ACHN (cell line): Measurements from ENCODE around the gene PCK1.

Experiments
- DNase-seq: peaks from one replicate; pipeline ENCODE4 v3.0.0-alpha.2; 2015
- in situ Hi-C: cut with HindIII; loops from 2 replicates; pipeline ENCODE4 v1.10.0; 2017; ENCODE audit warnings: low sequenced_read_pairs, low pct_ligation_motif_present, low pct_unique_long_range_greater_than_20kb

The PCK1 gene

DNA sequence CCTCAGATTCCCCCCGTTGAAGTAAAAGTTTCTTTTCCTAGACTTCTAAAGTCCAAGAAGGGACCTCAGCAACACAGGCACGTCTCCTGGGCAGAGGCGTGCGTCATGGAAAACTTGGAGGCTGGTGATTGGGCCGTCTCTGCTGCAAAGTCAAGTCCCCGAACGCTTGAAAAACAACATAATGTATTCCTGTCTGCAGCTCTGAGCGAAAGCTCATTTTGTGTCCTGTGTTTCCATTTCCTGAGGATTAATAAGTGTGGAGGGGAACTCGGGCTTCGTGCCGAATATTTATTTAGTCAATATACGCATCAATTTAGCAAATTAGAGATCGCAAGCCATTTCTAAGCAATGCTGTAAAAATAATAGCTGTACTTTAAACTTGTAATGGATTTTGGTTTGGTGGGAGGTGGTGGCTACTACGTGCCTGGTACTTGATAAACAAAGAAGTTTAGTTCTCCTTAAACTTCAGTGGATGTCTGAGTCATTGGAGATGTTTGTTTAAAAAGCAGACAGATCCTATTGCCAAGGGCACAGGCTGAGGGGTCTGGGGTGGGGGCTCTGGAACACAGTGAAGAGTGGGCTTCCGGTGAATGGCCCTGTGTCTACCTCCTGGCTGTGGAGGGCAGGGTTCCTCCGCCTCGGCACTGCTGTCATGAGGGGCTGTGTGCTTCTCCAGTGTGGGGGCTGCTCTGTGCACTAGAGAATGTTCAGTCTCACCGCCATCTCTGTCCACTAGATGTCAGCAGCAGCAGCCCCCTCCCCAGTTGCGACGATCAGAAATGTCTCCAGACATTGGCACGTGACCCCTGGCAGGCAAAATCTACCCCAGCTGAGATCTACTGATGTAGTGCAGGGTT is 21.8 kb downstream of the PCK1 start:
- no peak for DNase-seq
- in situ Hi-C loops: no loop called here

DNA sequence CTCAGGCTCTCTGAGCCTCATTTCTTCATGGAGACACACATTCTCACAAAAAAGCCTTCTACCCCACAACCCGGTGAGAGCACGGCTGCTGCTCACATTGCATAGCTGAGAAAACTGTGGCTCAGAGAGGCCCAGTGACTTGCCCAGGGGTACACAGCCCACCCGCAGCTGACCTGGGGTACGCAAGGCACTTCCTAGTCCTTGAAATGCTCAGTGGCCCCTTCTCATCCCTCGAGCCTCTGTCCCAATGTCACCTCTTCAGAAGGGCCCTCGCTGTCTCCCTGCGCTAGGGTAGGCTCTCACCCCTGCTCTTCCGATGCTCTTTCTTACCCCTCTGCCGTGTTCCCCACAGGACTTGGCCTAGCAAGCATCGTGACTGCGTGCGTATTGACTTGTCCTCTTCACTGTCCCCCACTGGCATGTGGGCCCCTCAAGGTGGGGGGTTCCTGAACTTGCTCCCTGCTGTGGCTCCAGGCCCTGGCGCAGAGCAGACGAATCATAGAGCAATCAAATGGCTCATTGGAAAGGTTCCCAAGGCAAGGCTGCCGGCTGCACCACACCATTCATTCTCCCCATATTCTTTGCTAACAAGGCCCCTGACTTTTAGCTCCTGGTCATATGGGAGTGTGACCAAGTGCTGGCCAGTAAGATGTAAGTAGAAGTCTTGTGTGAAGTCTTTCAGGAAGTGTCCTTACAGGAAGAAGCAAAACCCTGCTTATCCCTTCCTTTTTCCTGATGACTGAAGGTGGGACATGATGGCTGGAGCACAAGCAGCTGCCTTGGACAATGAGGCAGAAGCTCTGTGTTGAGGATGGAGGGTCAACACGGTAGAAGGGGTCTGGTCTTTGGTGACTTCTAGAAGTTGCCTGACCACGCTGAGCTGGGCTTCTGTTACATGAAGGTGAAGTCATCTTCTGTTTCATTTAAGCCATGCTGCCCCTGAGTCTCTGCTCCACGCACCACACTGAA is 22.7 kb downstream of the PCK1 start:
- in situ Hi-C loops: no loop called here

DNA sequence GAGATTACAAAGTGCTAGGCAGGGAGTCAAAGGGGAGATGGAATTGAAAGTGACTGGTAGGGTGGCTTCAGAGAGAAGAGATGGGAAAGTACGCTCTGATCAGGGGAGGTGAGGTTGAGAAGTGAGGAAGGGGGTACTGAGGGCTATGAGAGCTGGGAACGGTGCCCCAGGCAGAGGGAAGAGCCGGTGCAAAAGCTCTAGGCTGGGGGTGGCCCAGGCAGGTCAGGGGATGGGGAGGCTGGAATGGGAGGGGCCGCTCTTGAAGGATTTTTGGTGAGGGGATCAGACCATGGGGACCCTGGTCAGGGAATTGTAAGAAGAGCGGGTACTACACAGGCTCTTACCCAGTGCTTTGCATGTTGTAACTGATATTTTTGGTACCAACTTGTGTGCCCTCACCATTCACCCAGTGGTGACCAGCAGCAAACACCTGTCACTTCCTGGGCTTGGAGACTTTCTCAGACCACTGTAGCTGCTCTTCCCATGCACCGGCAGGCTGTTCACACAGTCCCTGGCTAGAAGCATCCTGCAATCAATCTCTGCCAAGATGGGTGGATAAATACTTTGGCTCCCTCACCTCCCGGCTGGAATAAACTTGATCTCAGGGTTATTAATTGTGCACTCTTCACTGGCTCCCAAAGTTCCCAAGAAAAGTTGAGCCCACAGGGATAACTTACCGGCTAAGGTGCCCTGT is 24.0 kb downstream of the PCK1 start:
- DNase-seq: no peak

More for the DNA sequence above, 22.7 kb downstream of the PCK1 start:
- no peak for DNase-seq

DNA sequence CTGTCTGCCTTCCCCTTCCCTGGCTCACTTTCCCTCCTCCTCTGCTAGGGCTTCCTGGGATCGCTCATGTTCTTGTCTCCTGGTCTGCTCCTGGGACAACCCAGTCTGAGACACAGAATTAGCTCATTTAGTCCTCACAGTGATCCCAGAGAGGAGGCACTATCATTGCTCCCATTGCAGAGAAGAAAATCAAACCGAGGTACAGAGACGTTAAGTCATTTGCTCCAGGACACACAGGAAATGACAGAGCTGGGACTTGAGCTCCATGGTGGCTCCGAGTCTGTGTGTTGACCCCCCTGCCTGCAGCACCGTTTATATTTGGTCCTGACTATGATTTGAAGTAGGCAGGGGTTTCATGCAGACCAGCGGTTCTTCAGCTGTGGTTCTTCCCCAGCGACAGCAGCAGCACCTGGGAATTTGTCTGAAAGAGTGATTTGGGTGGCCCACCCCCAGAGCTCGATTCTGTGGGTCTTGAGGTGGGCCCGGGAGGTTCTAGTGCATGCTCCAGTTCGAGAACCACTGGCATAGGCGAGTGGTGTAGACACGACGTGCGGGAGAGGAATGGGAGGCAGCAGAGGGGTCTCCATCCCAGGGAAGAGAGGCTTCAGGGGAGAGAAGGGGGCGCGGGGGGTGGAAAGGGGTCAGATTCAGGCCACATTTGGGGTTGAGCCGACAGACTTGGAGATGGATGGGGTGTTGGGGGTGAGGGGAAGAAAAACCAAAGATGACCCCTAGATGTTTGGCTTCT is 24.7 kb downstream of the PCK1 start:
- in situ Hi-C loops: no loop called here
- DNase-seq: no peak

More for the DNA sequence above, 24.0 kb downstream of the PCK1 start:
- in situ Hi-C loops: no loop called here

DNA sequence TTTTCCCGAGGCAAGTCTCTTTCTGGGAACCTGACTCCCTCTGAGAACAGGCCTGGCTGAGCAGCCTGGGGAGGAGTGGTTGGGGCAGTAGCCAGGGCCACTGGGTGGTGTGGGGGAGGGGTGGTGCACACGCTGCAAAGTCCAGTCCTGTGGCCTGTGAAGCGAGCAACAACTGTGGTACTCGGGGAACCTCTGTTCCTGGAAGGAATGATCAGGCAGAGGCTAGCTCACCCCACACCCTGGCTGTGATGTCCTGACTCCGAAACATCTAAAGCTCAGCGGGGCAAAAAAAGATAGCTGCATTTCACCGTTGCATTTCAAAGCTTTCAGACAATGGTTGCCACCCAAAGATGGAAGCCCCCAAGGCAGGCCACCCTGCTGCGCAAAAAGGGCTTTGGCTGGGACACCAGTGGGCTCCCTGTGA is 25.5 kb downstream of the PCK1 start:
- in situ Hi-C loops: no loop called here
- DNase-seq: no peak

DNA sequence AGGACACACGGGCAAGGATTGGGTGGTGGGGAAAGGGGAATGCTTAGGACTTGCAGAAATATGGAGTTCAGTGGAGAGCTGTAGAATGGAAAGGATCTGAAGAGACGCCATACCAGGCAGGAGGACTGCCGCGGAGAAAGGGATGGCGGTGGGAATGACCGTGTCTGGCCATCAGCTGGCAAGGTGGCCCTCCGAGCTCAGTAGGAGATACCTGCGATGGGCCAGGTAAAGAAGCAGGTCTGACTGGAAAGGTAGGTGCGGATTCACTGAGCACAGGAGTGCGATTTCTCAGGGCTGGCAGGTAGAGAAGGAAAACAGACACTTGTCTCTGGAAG is 26.0 kb downstream of the PCK1 start:
- in situ Hi-C loops: no loop called here
- no peak for DNase-seq

DNA sequence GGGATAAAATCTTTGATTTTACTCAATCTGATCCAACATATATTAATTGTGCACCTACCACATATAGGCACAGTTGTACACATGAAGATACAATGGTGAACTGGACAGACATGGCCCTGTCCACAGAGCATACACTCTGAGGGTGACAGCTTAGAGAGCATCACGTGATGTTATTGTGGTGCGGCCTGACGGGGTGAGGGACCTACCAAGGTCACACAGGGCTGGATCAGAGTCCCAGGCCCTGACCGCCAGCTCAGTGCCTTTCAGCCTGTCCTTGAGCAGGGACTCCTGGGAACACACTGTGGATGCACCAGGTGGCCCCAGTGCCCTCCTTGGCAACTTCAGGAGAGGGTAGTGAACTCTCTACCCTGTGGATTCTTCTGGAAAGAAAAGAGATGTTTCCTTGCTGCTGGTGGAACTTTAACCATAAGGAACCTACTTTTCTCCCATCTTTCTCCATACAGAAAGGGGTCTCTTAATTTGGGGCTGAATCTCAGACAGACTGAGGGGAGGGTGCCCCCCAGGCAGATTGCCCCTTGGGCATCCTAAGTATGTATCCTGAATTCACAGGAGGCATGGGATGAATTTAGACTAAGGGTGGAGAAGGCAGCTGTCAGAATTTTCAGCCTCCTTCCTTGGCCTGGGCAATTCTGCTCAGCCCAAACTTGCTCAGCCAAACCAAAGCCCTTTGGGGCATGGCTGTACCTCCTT is 26.5 kb downstream of the PCK1 start:
- in situ Hi-C loops: no loop called here
- no peak for DNase-seq

DNA sequence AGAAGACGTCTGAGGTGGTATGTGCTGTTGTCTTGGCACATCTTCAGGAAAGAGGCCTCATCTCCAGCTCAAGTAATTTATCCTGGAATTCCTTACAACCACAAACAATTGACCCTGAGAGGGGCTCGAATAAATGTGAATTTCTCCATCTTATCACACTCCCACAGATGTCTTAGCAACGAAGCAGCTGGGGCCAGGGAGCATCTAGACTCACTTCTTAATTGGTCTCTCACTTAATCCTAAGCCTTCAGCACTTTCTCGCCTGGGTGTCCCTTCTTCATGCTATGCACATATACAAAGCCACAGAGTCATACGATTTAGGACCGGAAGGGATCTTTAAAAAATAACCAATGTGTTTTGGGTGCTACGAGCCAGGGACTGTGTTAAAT is 27.1 kb downstream of the PCK1 start:
- in situ Hi-C loops: no loop called here
- DNase-seq: no peak

DNA sequence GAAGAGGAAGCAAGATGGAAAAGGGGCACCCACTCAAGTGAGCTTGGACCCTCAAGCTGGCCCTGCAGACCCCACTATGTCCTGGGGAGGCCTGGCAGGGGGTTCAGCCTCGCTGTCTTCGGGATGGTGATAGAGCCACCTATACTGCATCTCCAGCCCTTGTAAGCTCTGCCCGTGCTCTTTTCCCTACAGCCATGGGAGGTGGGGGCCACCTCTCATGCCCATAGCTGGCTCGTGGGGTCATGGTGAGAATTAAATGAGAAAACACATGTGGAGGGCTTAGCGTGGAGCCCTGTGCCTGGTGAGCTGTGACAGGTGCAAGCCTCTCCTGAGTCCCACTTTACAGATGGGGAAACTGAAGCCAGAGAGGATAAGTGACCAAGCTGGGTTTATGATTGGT is 27.7 kb downstream of the PCK1 start:
- in situ Hi-C loops: no loop called here
- no peak for DNase-seq

DNA sequence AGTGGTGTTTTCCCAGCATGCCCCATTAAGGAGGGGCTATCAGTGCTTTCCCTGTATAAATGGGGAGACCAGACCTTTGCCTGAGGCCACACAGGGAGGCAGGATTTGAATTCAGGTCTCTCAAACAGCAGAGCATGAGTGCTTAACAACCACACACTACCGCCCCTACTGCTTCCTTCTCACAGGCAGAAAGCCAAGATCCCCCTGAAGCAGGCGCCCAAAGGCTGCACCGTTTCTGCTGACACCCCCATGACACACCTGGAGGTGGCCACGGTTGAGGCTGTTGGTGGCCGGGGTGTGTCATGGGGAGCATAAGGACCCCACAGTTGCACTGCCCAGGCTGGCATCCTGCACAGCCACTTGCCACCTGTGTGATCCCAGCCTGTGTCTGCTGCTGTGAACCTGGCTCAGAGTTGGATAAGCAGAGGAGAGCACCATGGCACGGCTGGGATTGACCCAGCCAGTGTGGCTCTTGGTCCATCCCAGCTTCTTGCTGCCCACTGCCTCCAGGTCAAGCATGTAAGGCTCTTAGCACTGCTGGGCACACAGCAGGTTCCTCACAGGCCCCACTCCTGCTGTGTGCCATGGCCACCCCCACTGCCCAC is 28.3 kb downstream of the PCK1 start:
- no peak for DNase-seq
- in situ Hi-C loops: no loop called here

DNA sequence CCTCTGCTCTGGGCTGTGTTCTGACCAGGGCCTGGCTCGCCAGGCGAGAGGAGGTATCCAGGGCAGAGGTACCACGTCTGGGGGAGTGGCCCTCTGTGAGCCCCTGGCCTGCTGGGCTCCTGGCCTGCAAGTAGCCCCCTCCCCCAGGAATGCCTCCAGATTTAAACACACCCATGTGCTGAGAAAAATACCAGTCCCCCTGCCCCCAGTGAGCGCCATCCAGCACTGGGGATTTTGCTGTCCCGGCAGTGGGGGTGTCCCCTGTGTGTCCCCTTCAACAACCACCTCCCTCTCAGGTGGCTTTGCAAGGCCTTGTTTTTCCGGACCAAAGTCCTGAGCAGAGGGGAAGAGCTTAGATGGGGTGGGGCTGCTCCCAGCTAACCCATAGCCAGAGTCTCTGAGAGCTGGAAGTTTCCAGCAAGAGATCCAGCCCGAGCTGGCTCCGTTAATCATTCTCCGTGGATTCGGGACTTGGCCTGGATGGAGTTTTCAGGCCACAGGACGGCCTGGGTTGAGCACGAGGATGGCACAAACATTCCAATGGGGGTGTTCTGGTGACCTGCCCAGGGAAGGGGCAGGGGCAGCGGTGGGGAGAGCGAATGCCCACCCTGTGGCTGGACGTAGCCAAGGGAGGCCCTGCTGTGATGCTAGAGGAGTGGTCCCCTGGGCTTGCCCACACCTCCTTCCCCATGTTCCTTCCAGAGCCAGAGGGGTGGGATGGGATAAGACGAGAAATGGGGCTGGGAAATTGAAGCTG is 29.0 kb downstream of the PCK1 start:
- in situ Hi-C loops: no loop called here
- DNase-seq: no peak

DNA sequence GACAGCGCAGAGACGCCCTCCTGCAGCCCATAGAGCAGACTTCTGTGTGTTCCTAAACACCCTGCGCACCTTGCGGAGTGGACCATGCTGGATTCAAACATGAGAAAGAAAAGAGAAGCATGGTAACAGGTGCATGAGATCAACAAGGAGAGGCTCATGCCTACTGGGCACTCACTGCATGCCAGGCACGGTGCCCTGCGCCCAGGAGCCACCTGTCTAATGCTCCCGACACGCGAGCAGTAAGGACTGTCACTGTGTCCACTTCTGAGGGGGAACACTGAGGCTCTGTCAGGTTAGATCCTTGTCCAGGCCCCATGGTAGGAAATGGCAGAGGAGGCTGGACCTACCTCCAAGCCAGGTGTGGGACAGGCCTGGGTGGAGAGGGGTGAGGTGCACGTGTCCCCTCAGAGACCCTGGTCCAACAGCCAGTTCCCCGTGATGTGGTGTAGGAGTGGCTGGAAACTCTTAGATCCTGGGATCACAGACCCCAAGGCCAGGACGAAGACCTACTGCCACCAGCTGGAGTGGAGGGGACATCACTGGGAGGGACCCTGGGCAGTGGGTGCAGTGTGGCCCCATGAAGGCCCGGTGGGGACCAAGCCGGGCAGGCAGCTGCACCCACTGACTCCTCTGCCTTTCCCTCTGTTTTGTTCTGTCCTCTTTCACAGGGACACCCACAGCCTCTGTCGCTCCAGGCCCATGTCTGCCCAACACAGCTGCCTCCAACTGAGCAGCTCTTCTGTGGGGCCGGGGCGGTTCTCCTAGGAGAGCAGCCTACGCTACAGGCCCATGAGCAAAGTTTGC is 29.8 kb downstream of the PCK1 start:
- no peak for DNase-seq
- in situ Hi-C loops: no loop called here

DNA sequence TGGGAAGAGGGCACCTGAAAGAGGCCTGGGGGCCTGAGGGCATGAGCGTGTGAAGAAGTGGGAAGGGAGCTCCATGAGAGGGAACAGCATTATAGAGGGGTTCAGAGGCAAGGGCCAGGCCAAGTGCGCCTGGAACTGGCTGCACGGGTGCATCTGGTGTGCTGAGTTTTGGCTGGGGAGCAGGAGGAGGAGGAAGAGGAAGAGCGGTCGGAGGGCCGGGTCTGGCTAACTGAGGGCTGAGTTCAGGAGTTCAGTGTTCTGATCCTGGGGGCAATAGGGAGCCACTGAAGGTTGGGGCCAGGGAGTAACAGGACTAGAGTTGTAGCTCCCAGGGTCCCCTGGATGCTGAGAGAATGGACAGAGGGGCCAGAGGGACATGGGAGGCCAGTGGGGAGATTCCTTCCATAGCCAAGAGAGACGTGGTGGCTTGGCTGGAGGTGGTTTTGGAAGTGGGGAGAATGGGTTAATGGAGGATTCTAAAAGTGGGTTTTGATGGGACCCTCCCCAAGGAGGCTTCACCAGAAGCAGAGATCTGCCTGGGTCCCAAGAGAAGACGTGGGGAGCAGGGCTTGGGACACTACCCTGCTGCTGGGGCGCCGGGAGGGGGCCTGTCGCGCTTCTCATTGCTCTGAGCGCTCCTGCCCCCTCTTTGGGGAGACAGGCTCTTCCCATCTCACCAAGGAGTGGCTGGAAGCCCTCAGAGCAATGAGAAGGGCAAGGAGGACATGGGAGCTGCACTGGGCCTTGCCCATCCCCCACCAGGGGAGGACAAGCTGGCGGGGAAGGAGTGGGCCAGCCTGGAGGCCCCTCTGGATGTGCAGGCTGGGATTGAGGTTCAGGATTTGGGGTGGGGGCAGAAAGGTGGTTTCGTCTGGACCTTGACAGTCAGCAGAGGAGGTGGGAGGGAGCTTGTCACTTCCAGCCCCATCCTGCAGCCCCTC is 30.6 kb downstream of the PCK1 start:
- DNase-seq: no peak
- in situ Hi-C loops: no loop called here

DNA sequence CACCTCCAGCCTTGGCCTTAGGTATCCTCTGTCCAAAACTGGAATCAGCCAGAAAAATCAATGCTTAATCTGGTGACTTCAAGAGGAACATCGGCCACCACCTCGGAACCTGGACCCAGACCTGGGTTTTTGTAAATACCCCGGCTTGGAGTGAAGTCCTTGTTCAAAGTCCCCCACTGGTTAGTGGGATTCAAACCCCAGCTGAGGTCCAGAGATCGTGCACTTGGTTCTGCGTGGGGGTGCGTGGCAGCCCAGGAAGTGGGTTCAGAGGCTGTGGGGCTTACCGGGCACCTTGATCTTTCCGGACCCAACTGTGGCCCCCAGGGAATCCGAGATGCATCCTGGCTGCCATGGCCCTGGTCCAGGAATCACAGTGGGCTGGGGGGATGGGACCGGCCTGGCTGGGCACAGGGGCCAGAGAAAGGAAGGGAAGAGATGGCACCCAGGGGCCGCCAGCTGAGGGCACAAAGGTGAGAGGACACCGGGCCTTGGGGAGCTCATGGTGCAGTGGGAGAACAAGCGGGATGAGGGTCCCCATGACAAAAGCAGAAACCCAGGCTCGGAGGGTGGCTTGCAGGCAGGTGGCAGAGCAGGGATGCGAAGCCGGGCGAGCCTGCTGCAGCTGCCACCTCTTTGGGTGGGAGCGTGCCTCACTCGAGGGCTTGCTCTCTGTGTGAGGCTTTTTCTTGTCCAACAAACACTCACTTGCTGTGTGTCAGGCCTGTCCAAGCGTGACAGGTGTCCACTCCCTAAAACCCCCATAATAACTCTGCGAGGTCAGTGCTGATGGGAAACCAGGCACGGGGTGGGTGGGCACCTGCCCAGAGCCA is 31.6 kb downstream of the PCK1 start:
- in situ Hi-C loops: no loop called here
- no peak for DNase-seq
